Choroid plexus epithelial cell (primary cell): Measurements from ENCODE around the gene SFXN5.

Experiments
- DNase-seq: peaks from one replicate; pipeline ENCODE4 v3.0.0-alpha.2; 2010; ENCODE audit warnings: low read depth
- H3K4me3 ChIP-seq: 2 replicates; pipeline ENCODE4 v1.5.1; 2011; ENCODE audit warnings: low read depth, mild to moderate bottlenecking, control low read depth, low read length, moderate library complexity
- TF ChIP-seq, protein P1 (sequence below): conservative IDR thresholded peaks from 2 replicates; pipeline ENCODE4 v1.5.1; 2011; ENCODE audit warnings: low read depth, mild to moderate bottlenecking, control low read depth, inconsistent platforms, low read length, moderate library complexity

SFXN5 gene

DNA sequence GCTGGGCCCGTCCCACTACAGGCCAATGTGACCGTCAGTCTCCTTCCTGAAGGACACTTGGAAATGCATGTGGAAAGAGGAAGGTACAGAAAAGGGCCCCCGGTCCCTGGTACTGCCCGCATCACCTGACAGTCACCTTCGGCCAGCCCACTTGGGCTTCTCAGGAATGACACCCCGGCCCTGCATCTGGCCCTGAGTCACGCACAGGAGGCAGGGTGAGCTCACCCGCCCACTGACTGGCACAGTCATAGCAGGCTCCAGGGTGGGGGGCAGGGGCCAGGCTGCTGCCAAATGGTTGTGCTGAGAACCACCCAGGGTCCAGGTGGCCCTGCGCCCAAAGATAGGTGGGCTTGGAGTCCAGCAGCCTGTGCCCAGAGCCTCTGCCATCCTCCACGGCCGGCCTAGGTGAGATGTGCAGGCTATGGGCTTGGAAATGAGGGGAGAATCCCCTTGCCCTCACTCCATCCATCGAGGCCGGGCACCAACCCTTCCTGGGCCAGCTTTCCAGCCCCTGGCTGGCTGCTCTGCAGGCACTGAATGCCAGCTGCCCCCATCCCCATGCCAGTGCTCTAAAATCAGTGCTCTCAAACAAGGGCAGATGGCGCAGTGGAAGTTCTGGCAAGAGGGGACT, 140.1 kb downstream of the SFXN5 start:
- no peak overlapping the region for H3K4me3 ChIP-seq
- DNase-seq: no peak
- TF ChIP-seq, protein P1, sequence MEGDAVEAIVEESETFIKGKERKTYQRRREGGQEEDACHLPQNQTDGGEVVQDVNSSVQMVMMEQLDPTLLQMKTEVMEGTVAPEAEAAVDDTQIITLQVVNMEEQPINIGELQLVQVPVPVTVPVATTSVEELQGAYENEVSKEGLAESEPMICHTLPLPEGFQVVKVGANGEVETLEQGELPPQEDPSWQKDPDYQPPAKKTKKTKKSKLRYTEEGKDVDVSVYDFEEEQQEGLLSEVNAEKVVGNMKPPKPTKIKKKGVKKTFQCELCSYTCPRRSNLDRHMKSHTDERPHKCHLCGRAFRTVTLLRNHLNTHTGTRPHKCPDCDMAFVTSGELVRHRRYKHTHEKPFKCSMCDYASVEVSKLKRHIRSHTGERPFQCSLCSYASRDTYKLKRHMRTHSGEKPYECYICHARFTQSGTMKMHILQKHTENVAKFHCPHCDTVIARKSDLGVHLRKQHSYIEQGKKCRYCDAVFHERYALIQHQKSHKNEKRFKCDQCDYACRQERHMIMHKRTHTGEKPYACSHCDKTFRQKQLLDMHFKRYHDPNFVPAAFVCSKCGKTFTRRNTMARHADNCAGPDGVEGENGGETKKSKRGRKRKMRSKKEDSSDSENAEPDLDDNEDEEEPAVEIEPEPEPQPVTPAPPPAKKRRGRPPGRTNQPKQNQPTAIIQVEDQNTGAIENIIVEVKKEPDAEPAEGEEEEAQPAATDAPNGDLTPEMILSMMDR: no peak

DNA sequence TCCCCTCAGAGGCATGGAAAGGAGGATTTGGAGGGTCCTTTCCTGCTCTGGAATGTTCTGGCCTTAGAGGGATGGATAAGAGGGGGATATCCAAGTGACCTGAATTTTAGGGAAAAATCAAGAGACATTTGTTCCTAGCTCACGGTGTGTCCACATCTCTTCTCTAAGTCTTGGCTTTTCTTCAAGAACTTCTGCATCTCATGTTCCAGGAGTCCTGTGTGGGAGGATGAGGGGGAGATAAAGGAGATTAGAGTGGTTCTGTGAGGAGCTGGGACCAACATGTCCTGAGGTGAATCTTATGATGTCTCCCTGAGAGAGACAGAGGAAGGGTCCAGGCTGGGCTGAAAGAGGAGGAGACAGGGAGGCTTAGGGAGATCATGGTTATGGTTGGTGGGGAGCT, 142.5 kb downstream of the SFXN5 start:
- TF ChIP-seq, protein P1: no peak

DNA sequence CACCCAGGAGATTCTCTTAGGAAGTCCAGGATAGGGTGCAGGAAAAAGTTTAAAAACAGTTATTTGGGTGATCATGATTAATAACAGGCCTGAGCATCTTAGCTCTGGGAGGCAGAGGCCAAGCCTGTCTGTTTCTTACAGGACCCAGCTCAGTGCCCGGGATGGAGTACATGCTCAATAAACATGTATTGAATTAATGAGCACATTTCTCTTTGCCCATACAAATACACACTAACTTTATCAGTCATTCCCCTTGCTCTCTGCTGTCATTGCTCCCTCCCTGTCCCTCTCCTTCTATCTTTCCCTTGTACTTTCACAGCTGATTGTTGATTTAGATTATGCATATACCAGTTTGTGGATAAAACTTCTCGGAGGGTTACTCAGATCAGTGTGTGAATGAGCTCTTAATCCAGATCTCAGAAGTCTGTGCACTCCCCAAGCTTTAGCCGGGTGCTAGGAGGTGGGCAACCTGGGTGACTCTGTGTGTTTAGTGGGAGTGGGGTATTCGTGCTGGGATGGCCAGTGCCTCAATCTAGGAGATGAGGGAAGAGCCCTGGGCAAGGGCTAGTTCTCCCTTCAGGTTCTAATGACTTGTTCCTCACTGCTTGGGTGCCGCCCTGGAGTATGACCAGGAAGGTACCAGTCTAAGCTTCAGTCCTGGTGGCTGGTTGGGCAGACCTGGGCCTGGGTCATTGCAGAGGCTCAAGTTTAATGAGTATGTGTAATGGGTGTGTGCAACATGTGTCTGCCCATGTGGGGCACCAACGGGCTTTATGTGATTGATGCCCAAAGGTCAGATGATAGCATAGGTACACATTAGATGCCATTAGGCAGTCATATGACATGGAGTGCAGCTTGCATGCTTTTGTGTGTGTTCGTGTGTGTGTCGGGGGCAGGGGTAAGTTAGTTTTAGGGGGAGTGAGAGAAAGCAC, 143.6 kb downstream of the SFXN5 start:
- no peak overlapping the region for H3K4me3 ChIP-seq
- TF ChIP-seq, protein P1: no peak
- no peak for DNase-seq

More for the DNA sequence above, 142.5 kb downstream of the SFXN5 start:
- no peak overlapping the region for H3K4me3 ChIP-seq
- no peak for DNase-seq

DNA sequence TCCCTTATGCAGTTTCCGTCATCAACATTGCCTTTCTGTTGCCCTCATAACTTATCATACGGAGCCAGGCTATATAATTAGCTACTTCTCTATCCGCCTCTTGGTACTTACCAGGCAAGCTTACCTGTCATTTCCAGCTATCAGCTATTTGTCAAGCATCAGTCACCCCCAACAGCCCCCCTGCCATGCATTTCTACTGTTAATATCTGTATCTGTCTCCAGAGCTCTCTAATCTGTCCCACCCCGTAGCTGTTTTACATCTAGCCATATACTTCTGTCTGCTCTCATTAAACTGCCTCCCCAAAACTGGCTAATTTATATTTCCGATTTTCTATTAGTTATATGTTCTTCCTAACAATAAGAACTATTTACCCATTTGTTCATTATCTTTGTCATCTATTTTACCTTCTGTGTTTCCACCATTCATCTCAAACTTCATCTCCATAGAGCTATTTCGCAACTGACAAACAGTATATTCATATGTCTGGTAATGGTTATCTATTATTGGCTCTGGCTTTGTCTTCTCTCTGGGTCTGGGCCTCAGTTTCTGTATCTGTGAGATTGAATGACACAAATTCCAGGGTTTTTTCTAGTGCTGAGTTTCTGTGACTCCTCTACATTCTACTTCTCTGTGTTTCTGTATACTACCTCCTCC, 144.6 kb downstream of the SFXN5 start:
- TF ChIP-seq, protein P1: no peak
- H3K4me3 ChIP-seq: no peak overlapping the region
- DNase-seq: no peak

DNA sequence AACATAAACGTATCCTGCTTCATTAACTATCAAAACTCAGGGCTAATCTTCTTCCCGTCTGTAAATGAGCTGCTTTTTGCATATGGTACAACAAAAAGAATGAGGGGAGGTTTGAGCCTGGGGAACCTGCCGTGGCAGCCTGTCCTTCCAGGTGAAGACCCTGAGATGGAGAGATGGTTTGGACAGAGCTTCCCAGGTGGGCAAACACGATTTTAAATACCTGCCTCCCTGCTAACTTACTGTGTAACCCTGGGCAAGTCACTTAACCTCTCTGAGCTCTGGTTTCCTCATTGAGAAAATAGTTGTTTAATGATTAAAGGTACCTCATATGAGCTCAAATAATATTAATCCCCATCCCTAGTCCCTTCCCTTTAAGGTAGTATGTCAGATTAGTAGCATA, 145.1 kb downstream of the SFXN5 start:
- H3K4me3 ChIP-seq: no peak overlapping the region
- no peak for DNase-seq
- TF ChIP-seq, protein P1: no peak

DNA sequence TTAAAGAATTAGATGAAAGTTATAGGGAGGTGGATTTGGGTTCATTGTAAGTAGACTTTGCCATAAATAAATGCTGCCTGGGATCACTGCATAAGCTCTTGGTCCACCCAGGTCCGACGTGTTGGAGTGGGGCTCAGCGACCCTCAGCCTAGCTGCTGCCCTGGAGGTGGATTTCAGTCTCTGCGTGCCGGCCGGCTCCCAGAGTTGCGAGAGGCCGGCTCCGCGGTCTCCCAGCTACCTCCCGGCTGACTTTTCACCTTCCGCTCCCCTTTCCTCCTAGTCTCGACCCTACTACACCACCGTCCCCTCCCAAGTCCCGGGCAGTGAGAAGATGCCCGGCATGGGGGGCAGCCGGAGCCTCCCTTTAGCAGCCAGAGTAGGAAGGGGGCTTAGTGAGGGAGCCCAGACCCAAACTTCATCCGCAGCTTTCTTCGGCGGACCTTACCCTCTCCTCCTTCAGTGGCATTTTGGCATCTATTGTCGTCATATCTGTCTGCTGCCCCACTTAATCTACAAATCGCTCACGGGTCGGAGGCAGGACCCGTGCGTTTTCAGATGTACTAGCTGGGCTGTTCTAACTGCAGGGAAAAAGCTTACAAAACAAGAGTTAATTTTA, 146.1 kb downstream of the SFXN5 start:
- DNase-seq: no peak
- no peak overlapping the region for H3K4me3 ChIP-seq
- TF ChIP-seq, protein P1: no peak
